Uterus (tissue), 2 donors: ENCODE data around the gene DIP2B.

Experiments used
- CTCF ChIP-seq, 4 experiments: fragments of 200-600 bp in 2 of 4; fragments of 450-650 bp in 2 of 4; sonication (generic) in 2 of 4; IDR thresholded peaks; one replicate each; pipeline ENCODE4 v1.5.1; 2016 to 2019; ENCODE audit warnings: antibody characterized with exemption in 4 of 4, mild to moderate bottlenecking in 2 of 4, moderate library complexity in 1 of 4
- POLR2A ChIP-seq, 2 donors: fragments of 450-650 bp; IDR thresholded peaks; one replicate each; pipeline ENCODE4 v1.6.1; 2016; ENCODE audit warnings: antibody characterized with exemption in 2 of 2, mild to moderate bottlenecking in 1 of 2, moderate library complexity in 1 of 2

DNA sequence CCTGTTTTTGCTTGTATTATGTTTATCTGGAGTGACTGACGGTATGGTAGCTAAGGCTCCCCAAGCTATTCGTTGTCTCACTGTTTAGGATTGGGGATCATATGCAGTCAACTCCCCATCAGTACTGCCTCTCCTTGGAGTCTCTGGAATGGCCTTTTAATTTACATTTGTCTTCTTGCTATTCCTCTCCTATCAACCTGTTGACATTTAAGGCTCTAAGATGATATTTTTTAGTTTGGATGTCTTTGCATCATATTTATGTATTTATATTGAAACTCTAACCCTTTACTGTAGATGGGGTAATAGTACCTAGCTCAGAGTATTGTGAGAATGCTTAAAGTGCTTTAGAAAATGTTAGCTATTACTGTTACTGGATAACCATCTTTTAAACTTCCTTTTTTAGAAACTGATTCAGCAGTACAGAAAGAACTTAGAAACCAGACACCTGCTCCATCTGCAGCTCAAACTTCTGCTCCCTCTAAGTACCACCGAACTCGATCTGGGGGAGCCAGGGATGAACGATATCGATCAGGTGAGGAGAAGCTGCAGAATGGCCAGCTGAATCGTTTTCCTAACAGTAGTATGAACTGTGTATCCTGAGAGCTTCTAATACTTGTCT is 135.6 kb downstream of the DIP2B start:
- TF ChIP-seq CTCF (IDR thresholded peaks at IDR 0.05) (no peak), POLR2A (IDR thresholded peaks at IDR 0.05) (no peak)
